ENCODE results near the gene ZNF430. TPM values are rescaled to one million over a fixed set of nuclear protein-coding genes. Genes with fewer than 3 reads are reported as not detected.

Gene ZNF430
- total RNA-seq, 1 experiment from 2014 or later, result 13.9 TPM

- no peak overlapping the region for H3K27ac Mint-ChIP-seq (ENCODE audit: low read depth, unreplicated experiment)
- no peak for DNase-seq (ENCODE audit: unreplicated experiment)
- TF ChIP-seq, protein P1, sequence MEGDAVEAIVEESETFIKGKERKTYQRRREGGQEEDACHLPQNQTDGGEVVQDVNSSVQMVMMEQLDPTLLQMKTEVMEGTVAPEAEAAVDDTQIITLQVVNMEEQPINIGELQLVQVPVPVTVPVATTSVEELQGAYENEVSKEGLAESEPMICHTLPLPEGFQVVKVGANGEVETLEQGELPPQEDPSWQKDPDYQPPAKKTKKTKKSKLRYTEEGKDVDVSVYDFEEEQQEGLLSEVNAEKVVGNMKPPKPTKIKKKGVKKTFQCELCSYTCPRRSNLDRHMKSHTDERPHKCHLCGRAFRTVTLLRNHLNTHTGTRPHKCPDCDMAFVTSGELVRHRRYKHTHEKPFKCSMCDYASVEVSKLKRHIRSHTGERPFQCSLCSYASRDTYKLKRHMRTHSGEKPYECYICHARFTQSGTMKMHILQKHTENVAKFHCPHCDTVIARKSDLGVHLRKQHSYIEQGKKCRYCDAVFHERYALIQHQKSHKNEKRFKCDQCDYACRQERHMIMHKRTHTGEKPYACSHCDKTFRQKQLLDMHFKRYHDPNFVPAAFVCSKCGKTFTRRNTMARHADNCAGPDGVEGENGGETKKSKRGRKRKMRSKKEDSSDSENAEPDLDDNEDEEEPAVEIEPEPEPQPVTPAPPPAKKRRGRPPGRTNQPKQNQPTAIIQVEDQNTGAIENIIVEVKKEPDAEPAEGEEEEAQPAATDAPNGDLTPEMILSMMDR (IDR thresholded peaks at IDR 0.05; ENCODE audit: unreplicated experiment), result no peak
- no TSS peak for BruUV-seq (replicated peaks)
- no peak overlapping the region for H3K4me3 Mint-ChIP-seq (ENCODE audit: unreplicated experiment)
- peaks cover 61% of the 10 kb centered on the region for H3K36me3 Mint-ChIP-seq (ENCODE audit: insufficient read depth, unreplicated experiment)
- intact Hi-C loops (cut with micrococcal nuclease), result no loop called here
- ChIA-PET POLR2A (interaction anchor here (0.6 kb wide), 1 partner anchor 11 kb away, joined by 3 read pairs; no protein-coding TSS in a partner anchor), CTCF (no interaction called here)
- H3K9me3 Mint-ChIP-seq (ENCODE audit: unreplicated experiment), result peaks cover 17% of the 10 kb centered on the region
- no peaks in the 10 kb centered on the region for H3K27me3 Mint-ChIP-seq (ENCODE audit: insufficient read depth, unreplicated experiment)
- no peaks in the 10 kb centered on the region for H3K4me1 Mint-ChIP-seq (ENCODE audit: insufficient read depth, unreplicated experiment)
Observed at GRCh38 chr19:21046489-21046888, 26.0 kb downstream of the ZNF430 start.

DNA sequence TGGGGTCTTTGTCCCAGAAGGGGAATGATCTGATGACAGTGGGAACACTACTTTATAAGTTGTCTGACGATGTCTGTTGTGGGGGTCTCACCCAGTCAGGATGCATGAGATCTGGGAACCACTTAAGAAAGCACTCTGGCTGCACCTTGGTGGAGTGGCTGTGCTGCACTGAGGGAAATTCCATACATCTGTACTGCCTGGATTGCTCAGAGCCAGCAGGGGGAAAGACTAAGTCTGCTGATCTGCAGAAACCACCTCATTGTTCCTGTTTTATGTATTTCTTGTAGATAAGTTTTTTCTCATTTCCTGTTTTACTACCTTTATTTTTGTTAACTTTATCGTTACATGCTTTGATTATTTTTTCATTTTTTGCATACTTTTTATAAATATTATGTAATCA, 27.3 kb downstream of the ZNF430 start:
- H3K27ac Mint-ChIP-seq (ENCODE audit: low read depth, unreplicated experiment), result no peak overlapping the region
- no TSS peak for BruUV-seq (replicated peaks)

DNA sequence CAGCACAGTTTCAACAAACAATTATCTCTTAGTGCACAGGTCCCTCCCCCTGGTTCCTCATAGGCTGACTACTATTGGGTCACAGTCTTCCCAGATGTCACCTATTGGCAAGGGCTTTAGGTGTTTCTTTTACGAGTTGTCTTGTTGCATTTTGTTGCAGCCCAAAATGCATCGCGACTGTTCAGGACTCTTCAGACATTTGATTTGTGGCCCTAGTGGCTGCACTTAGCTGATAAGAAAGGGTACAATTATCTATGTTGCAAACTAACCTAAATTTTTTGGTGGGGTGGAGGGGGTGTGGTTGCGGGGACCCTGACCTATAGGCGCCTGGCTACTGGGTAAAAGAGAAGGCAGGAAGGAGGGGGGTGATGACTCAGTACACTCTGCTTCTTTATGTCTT, 32.4 kb downstream of the ZNF430 start:
- Mint-ChIP-seq H3K27ac (ENCODE audit: low read depth, unreplicated experiment) (no peak overlapping the region), H3K27me3 (ENCODE audit: insufficient read depth, unreplicated experiment) (no peaks in the 10 kb centered on the region), H3K4me3 (ENCODE audit: unreplicated experiment) (no peak overlapping the region), H3K4me1 (ENCODE audit: insufficient read depth, unreplicated experiment) (no peaks in the 10 kb centered on the region), H3K36me3 (ENCODE audit: insufficient read depth, unreplicated experiment) (peaks cover 68% of the 10 kb centered on the region), H3K9me3 (ENCODE audit: unreplicated experiment) (no peaks in the 10 kb centered on the region)
- no peak for DNase-seq (ENCODE audit: unreplicated experiment)
- TF ChIP-seq, protein P1 (IDR thresholded peaks at IDR 0.05; ENCODE audit: unreplicated experiment), result no peak
- intact Hi-C loops (cut with micrococcal nuclease), result no loop called here
- BruUV-seq (replicated peaks), result no TSS peak
- CTCF ChIA-PET, result no interaction called here
- POLR2A ChIA-PET, result no interaction called here

More for the DNA sequence above, 27.3 kb downstream of the ZNF430 start:
- intact Hi-C loops (cut with micrococcal nuclease), result no loop called here
- POLR2A ChIA-PET, result no interaction called here
- DNase-seq (ENCODE audit: unreplicated experiment), result no peak
- TF ChIP-seq, protein P1 (IDR thresholded peaks at IDR 0.05; ENCODE audit: unreplicated experiment), result no peak
- CTCF ChIA-PET, result no interaction called here
- no peaks in the 10 kb centered on the region for H3K27me3 Mint-ChIP-seq (ENCODE audit: insufficient read depth, unreplicated experiment)
- peaks cover 62% of the 10 kb centered on the region for H3K36me3 Mint-ChIP-seq (ENCODE audit: insufficient read depth, unreplicated experiment)
- peaks cover 17% of the 10 kb centered on the region for H3K9me3 Mint-ChIP-seq (ENCODE audit: unreplicated experiment)
- H3K4me1 Mint-ChIP-seq (ENCODE audit: insufficient read depth, unreplicated experiment), result no peaks in the 10 kb centered on the region
- H3K4me3 Mint-ChIP-seq (ENCODE audit: unreplicated experiment), result no peak overlapping the region

DNA sequence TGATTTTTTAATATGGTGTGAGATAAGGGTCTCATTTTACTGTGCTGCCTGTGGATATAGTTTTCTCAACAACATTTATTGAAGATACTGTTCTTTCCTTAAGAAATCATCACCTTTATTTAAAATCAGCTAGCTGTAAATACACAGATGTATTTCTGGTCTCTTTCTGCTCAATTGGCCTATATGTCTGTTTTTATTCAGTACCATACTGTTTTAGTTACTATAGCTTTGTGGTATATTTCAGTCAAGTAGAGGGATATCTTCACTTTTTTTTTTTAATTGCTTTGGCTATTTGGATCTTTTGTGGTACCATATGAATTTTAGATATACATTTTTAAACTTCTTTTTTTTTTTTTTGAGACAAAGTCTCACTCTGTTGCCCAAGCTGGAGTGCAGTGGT, 44.9 kb downstream of the ZNF430 start:
- Mint-ChIP-seq H3K27me3 (ENCODE audit: insufficient read depth, unreplicated experiment) (no peaks in the 10 kb centered on the region), H3K9me3 (ENCODE audit: unreplicated experiment) (no peaks in the 10 kb centered on the region), H3K4me3 (ENCODE audit: unreplicated experiment) (no peak overlapping the region), H3K27ac (ENCODE audit: low read depth, unreplicated experiment) (no peak overlapping the region), H3K36me3 (ENCODE audit: insufficient read depth, unreplicated experiment) (peaks cover 36% of the 10 kb centered on the region), H3K4me1 (ENCODE audit: insufficient read depth, unreplicated experiment) (no peaks in the 10 kb centered on the region)
- intact Hi-C loops (cut with micrococcal nuclease), result no loop called here
- TF ChIP-seq, protein P1 (IDR thresholded peaks at IDR 0.05; ENCODE audit: unreplicated experiment), result no peak
- no peak for DNase-seq (ENCODE audit: unreplicated experiment)
- no TSS peak for BruUV-seq (replicated peaks)
- POLR2A ChIA-PET, result no interaction called here
- CTCF ChIA-PET, result interaction anchor here (0.6 to 0.7 kb wide), 2 partner anchors 273 to 721 kb away, joined by 4 read pairs; no protein-coding TSS in a partner anchor

Measured in MCF 10A (cell line).